Measurements from ENCODE around the gene MTHFD1L.

MTHFD1L gene

GRCh38 chr6:151015101-151015700 lies 149.7 kb downstream of the MTHFD1L start:
- H3K4me3 ChIP-seq (replicated peaks; ENCODE audit: low read depth, low read length): no peak overlapping the region
- no peak for DNase-seq (ENCODE audit: extremely low read depth, low read depth)
- TF ChIP-seq CTCF (IDR thresholded peaks at IDR 0.05; ENCODE audit: low read depth, low read length, missing control alignments): no peak

- DNase-seq (ENCODE audit: extremely low read depth, low read depth): no peak
- H3K4me3 ChIP-seq (replicated peaks; ENCODE audit: low read depth, low read length): no peak overlapping the region
- no peak for TF ChIP-seq CTCF (IDR thresholded peaks at IDR 0.05; ENCODE audit: low read depth, low read length, missing control alignments)
These were observed 150.6 kb downstream of the MTHFD1L start for GRCh38 chr6:151016107-151016506.

GRCh38 chr6:151018046-151018445 lies 152.5 kb downstream of the MTHFD1L start:
- no peak for DNase-seq (ENCODE audit: extremely low read depth, low read depth)
- no peak for TF ChIP-seq CTCF (IDR thresholded peaks at IDR 0.05; ENCODE audit: low read depth, low read length, missing control alignments)
- no peak overlapping the region for H3K4me3 ChIP-seq (replicated peaks; ENCODE audit: low read depth, low read length)

GRCh38 chr6:151018911-151019782 lies 153.6 kb downstream of the MTHFD1L start:
- H3K4me3 ChIP-seq (replicated peaks; ENCODE audit: low read depth, low read length): no peak overlapping the region
- no peak for DNase-seq (ENCODE audit: extremely low read depth, low read depth)
- TF ChIP-seq CTCF (IDR thresholded peaks at IDR 0.05; ENCODE audit: low read depth, low read length, missing control alignments): no peak

GRCh38 chr6:151021896-151022295 lies 156.4 kb downstream of the MTHFD1L start:
- TF ChIP-seq CTCF (IDR thresholded peaks at IDR 0.05; ENCODE audit: low read depth, low read length, missing control alignments): no peak
- no peak for DNase-seq (ENCODE audit: extremely low read depth, low read depth)
- no peak overlapping the region for H3K4me3 ChIP-seq (replicated peaks; ENCODE audit: low read depth, low read length)

GRCh38 chr6:151022492-151022891 lies 157.0 kb downstream of the MTHFD1L start:
- DNase-seq (ENCODE audit: extremely low read depth, low read depth): no peak

More at GRCh38 chr6:151022492-151022891, 157.0 kb downstream of the MTHFD1L start:
- no peak for TF ChIP-seq CTCF (IDR thresholded peaks at IDR 0.05; ENCODE audit: low read depth, low read length, missing control alignments)
- no peak overlapping the region for H3K4me3 ChIP-seq (replicated peaks; ENCODE audit: low read depth, low read length)
